IMR-90 (cell line): ENCODE measurements around the gene LTBP2. TPM values are rescaled to one million over a fixed set of nuclear protein-coding genes. Genes with fewer than 3 reads are reported as not detected.

Source experiments
- ATAC-seq: fragments of 200-7000 bp; cut with Tn5 transposase; 2 replicates; pipeline ENCODE4 v1.9.1; 2020; ENCODE audit warnings: low read depth, mild to moderate bottlenecking, moderate library complexity
- BruUV-seq: library from RNA; stranded (reverse); fragments of 400-500 nt; replicated peaks from 2 replicates; lab custom pipeline; 2021; lab: Mats Ljungman, UMichigan
- CTCF ChIA-PET: fragments of 300-600 bp; formaldehyde crosslinking; extraction: SDS; loops from one replicate; lab custom pipeline; 2021; ENCODE audit warnings: antibody characterized with exemption; lab: Yijun Ruan, JAX
- POLR2A ChIA-PET: fragments of 300-600 bp; sonication (Branson Sonifier 250); formaldehyde crosslinking; loops from one replicate; lab custom pipeline; 2022; ENCODE audit warnings: antibody characterized with exemption; ENCODE audit not compliant: unreplicated experiment; lab: Charles Lee
- DNase-seq: peaks from one replicate; pipeline ENCODE4 v3.0.0; 2013
- H2AFZ ChIP-seq: replicated peaks from 2 replicates; pipeline ENCODE3; 2013; ENCODE audit warnings: low read length, mild to moderate bottlenecking; ENCODE audit not compliant: poor library complexity
- H2AK5ac ChIP-seq: 2 replicates; pipeline ENCODE4 v1.6.1; 2013; ENCODE audit warnings: low read depth, low read length, inconsistent platforms
- H2AK9ac ChIP-seq: replicated peaks from 2 replicates; pipeline ENCODE3; 2013; ENCODE audit warnings: mild to moderate bottlenecking, low read depth, low read length, moderate library complexity; ENCODE audit not compliant: poor library complexity
- H2BK120ac ChIP-seq: 2 replicates; pipeline ENCODE4 v1.6.1; 2013; ENCODE audit warnings: low read depth, low read length, inconsistent platforms
- H2BK15ac ChIP-seq: 3 replicates; pipeline ENCODE4 v1.6.1; 2013; ENCODE audit warnings: low read depth, low read length, inconsistent platforms
- H2BK20ac ChIP-seq: 2 replicates; pipeline ENCODE4 v1.6.1; 2013; ENCODE audit warnings: low read depth, mild to moderate bottlenecking, inconsistent platforms, low read length, moderate library complexity
- H2BK5ac ChIP-seq: 2 replicates; pipeline ENCODE4 v1.6.1; 2013; ENCODE audit warnings: mild to moderate bottlenecking, low read depth, low read length, inconsistent platforms; ENCODE audit not compliant: poor library complexity, severe bottlenecking
- H3K14ac ChIP-seq: replicated peaks from 2 replicates; pipeline ENCODE4 v1.6.1; 2013; ENCODE audit warnings: low read depth, low read length, inconsistent platforms
- H3K18ac ChIP-seq: 2 replicates; pipeline ENCODE4 v1.6.1; 2013; ENCODE audit warnings: low read depth, low read length, control low read depth
- H3K23ac ChIP-seq: 2 replicates; pipeline ENCODE4 v1.6.1; 2013; ENCODE audit warnings: low read depth, low read length, inconsistent platforms
- H3K27ac ChIP-seq: 2 replicates; pipeline ENCODE4 v1.5.1; 2013; ENCODE audit warnings: mild to moderate bottlenecking, control low read depth, low read length; ENCODE audit not compliant: insufficient read depth
- H3K27me3 ChIP-seq: 2 replicates; pipeline ENCODE4 v1.6.1; 2013; ENCODE audit warnings: low read length; ENCODE audit not compliant: control insufficient read depth, insufficient read depth
- H3K36me3 ChIP-seq: 2 replicates; pipeline ENCODE4 v1.6.1; 2013; ENCODE audit warnings: low read length, mixed read lengths; ENCODE audit not compliant: control insufficient read depth, insufficient read depth
- H3K4ac ChIP-seq: 2 replicates; pipeline ENCODE4 v1.6.1; 2013; ENCODE audit warnings: low read depth, low read length, inconsistent platforms
- H3K4me1 ChIP-seq: 2 replicates; pipeline ENCODE4 v1.6.1; 2013; ENCODE audit warnings: low read length, mixed read lengths; ENCODE audit not compliant: control insufficient read depth, insufficient read depth
- H3K4me2 ChIP-seq: 2 replicates; pipeline ENCODE4 v1.6.1; 2013; ENCODE audit warnings: low read depth, mild to moderate bottlenecking, control low read depth, low read length, moderate library complexity
- H3K4me3 ChIP-seq: 2 replicates; pipeline ENCODE4 v1.5.1; 2013; ENCODE audit warnings: low read depth, mild to moderate bottlenecking, control low read depth, low read length, moderate library complexity; ENCODE audit not compliant: insufficient read depth
- H3K56ac ChIP-seq: 2 replicates; pipeline ENCODE4 v1.6.1; 2013; ENCODE audit warnings: low read length, inconsistent platforms; ENCODE audit not compliant: insufficient read depth; ENCODE audit errors: extremely low read depth
- H3K79me1 ChIP-seq, 2 experiments: 2 replicates each; pipeline ENCODE4 v1.6.1; 2013; ENCODE audit warnings: low read length in 2 of 2, inconsistent platforms in 1 of 2, low read depth in 1 of 2
- H3K9ac ChIP-seq: 2 replicates; pipeline ENCODE4 v1.6.1; 2013; ENCODE audit warnings: low read depth, low read length, control low read depth
- H3K9me1 ChIP-seq: 2 replicates; pipeline ENCODE4 v1.6.1; 2013; ENCODE audit warnings: low read length, inconsistent platforms; ENCODE audit not compliant: insufficient read depth
- H3K9me3 ChIP-seq: 2 replicates; pipeline ENCODE4 v1.6.1; 2013; ENCODE audit warnings: low read length; ENCODE audit not compliant: control insufficient read depth, insufficient read depth
- H4K20me1 ChIP-seq: 2 replicates; pipeline ENCODE4 v1.6.1; 2013; ENCODE audit warnings: low read length, inconsistent platforms; ENCODE audit not compliant: insufficient read depth
- H4K5ac ChIP-seq: 2 replicates; pipeline ENCODE4 v1.6.1; 2013; ENCODE audit warnings: mild to moderate bottlenecking, low read depth, low read length, control low read depth
- H4K8ac ChIP-seq, 2 experiments: 2 replicates each; pipeline ENCODE4 v1.6.1; 2013; ENCODE audit warnings: low read depth in 2 of 2, low read length in 2 of 2, control low read depth in 1 of 2, inconsistent platforms in 1 of 2
- H4K91ac ChIP-seq: 2 replicates; pipeline ENCODE4 v1.6.1; 2013; ENCODE audit warnings: low read depth, low read length, inconsistent platforms; ENCODE audit not compliant: insufficient read depth
- NFE2L2 ChIP-seq: fragments of 150-350 bp; IDR thresholded peaks from 2 replicates; pipeline ENCODE4 v1.6.1; 2016; ENCODE audit warnings: low read depth, mild to moderate bottlenecking, low read length
- POLR2A ChIP-seq: IDR thresholded peaks from 2 replicates; pipeline ENCODE4 v1.6.1; 2012; ENCODE audit warnings: mild to moderate bottlenecking, low read depth, low read length
- WGBS, 2 experiments: methylation state at CpG; one replicate each; pipeline versions ENCODE4 v1.1.5 to v1.1.7; 2013; ENCODE audit warnings: missing lambda C conversion rate in 2 of 2; ENCODE audit not compliant: insufficient read length in 1 of 2; ENCODE audit errors: extremely low coverage in 2 of 2; 5-methylcytosine and 5-hydroxymethylcytosine counted together
- dilution Hi-C: fragments of 300-500 bp; cut with HindIII; formaldehyde crosslinking; loops from one replicate; pipeline ENCODE4 v1.14.3; 2018; ENCODE audit warnings: low sequenced_read_pairs; ENCODE audit not compliant: unreplicated experiment
- in situ Hi-C: fragments of 300-500 bp; cut with MboI; formaldehyde crosslinking; loops from 3 replicates; pipeline ENCODE4 v1.14.3; 2019; ENCODE audit warnings: low sequenced_read_pairs, inconsistent platforms, mixed read lengths
- intact Hi-C: fragments of 100-400 bp; cut with micrococcal nuclease; formaldehyde crosslinking; loops from 2 replicates; pipeline ENCODE4 v1.10.0; 2022
- polyA plus RNA-seq, 3 experiments: library from polyadenylated mRNA; depleted of rRNA; stranded (reverse); fragments of >200 nt; gene quantifications; 2 replicates each; pipeline ENCODE4 v1.2.3, GENCODE V29; 2012; ENCODE audit warnings: low replicate concordance in 1 of 3
- total RNA-seq: library from RNA; depleted of rRNA; stranded (reverse); fragments of >200 nt; gene quantifications from 2 replicates; pipeline ENCODE4 v1.2.3, GENCODE V29; 2012
- TF ChIP-seq, protein P1 (sequence below): conservative IDR thresholded peaks from 2 replicates; pipeline ENCODE4 v1.5.1; 2012; ENCODE audit warnings: mild to moderate bottlenecking, low read depth, low read length, improper control_type of control experiment

LTBP2 gene
- total and polyA plus RNA-seq, 2 of the 4 experiments (the other 2 are of a cell fraction) = 23.8 to 79.3 TPM

DNA sequence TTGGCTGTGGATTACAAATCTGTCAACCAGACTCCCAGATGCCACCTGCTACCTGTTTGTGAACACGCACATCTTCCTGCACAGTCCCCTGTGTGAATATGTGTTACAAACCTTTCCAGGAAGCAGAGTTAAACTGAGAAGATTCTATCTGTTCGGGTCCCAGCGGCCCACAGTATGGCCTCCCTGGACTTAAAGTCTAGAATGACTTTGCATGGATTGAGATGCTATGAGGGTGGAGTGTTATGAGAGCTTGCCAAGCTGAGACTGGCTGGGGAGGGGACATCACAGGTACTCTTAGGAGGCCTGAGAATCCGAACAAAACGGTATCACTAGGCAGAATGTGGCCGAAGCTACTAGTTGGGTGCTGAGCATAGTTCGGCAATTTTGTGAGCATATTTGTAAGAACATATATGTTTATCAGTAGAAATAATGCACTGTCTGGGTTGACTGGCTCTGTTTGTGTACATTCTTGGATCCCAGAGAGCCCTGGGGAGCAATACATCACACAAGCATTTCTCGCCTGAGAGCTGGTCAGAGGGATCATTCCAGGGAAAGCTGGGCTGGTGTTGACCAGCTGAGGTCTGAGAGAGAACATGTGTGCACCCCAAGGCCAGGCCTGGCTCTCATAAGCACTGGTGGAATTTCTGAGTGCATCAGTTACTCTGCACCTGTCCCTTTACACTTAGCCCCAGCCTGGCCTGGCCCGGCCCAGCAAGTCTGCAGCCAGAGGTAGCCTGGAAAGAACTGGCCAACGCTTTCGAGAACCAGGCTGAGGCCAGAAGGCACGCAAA, 29.8 kb upstream of the LTBP2 start:
- Histone ChIP-seq H2BK20ac (no peak overlapping the region), H2BK5ac (no peak overlapping the region), H2AFZ (no peak overlapping the region), H4K20me1 (no peaks in the 10 kb centered on the region), H3K9ac (no peak overlapping the region), H3K4me1 (peaks cover 10% of the 10 kb centered on the region), H4K8ac (no peak overlapping the region), H3K27ac (no peak overlapping the region), H3K9me1 (no peaks in the 10 kb centered on the region), H3K9me3 (no peaks in the 10 kb centered on the region), H2AK5ac (peak overlapping the region; percentile 40; the same call in 1 of the 2 replicates), H3K4ac (no peak overlapping the region; the same call in 1 of the 2 replicates), H4K5ac (no peak overlapping the region), H3K23ac (no peak overlapping the region), H2AK9ac (no peak overlapping the region), H4K91ac (no peak overlapping the region), H3K18ac (no peak overlapping the region), H2BK15ac (no peak overlapping the region), H3K4me2 (no peak overlapping the region), H3K27me3 (no peaks in the 10 kb centered on the region), H3K14ac (no peak overlapping the region), H2BK120ac (no peak overlapping the region), H3K56ac (no peak overlapping the region), H3K4me3 (no peak overlapping the region), H3K36me3 (no peaks in the 10 kb centered on the region), H3K79me1 (no peaks in the 10 kb centered on the region)
- DNase-seq (peak; percentile 75), ATAC-seq (peak; percentile 91)
- ChIA-PET POLR2A (interaction anchor here (0.6 kb wide), 1 partner anchor 25 kb away, joined by 3 read pairs; no protein-coding TSS in a partner anchor), CTCF (interaction anchor here (0.9 kb wide), 1 partner anchor 30 kb away, joined by 3 read pairs; the partner anchor contains the start of gene LTBP2)
- 100% methylated on average over 3 of the region's 12 CpGs; no CpG with 5 or more reads in 1 of the 2 experiments for WGBS, 2 experiments
- intact Hi-C loops = no loop called here
- TF ChIP-seq POLR2A (no peak), NFE2L2 (no peak)
- TF ChIP-seq, protein P1, sequence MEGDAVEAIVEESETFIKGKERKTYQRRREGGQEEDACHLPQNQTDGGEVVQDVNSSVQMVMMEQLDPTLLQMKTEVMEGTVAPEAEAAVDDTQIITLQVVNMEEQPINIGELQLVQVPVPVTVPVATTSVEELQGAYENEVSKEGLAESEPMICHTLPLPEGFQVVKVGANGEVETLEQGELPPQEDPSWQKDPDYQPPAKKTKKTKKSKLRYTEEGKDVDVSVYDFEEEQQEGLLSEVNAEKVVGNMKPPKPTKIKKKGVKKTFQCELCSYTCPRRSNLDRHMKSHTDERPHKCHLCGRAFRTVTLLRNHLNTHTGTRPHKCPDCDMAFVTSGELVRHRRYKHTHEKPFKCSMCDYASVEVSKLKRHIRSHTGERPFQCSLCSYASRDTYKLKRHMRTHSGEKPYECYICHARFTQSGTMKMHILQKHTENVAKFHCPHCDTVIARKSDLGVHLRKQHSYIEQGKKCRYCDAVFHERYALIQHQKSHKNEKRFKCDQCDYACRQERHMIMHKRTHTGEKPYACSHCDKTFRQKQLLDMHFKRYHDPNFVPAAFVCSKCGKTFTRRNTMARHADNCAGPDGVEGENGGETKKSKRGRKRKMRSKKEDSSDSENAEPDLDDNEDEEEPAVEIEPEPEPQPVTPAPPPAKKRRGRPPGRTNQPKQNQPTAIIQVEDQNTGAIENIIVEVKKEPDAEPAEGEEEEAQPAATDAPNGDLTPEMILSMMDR = no peak
- in situ Hi-C loops = no loop called here
- no TSS peak for BruUV-seq
- dilution Hi-C loops = no loop called here
